ENCODE measurements around the gene E2F8.
A peak's percentile ranks its signal among the peaks of the same experiment; 100 is the strongest.
"Not testable (repeated sequence)": the region's sequence is repeated elsewhere in the genome, so short reads cannot be mapped to it uniquely, and the experiment has no call there.

Gene E2F8

GRCh38 chr11:19240420-19241259 lies at the start of gene E2F8:
TSS of gene E2F8 (minus strand) at chr11:19240945. CDS start at chr11:19240121, 824 bp downstream.
- DNase-seq: peak; percentile 92

GRCh38 chr11:19290356-19290755 lies 49.6 kb upstream of the E2F8 start:
- DNase-seq: no peak

GRCh38 chr11:19288256-19288655 lies 47.5 kb upstream of the E2F8 start:
- DNase-seq: no peak

- DNase-seq: no peak
Measured at GRCh38 chr11:19286411-19286810, 45.7 kb upstream of the E2F8 start.

- DNase-seq: no peak
Measured at GRCh38 chr11:19284881-19285280, 44.1 kb upstream of the E2F8 start.

- DNase-seq: no peak
Measured at GRCh38 chr11:19283991-19284390, 43.2 kb upstream of the E2F8 start.

GRCh38 chr11:19281555-19281954 lies 40.8 kb upstream of the E2F8 start:
- DNase-seq: no peak

GRCh38 chr11:19281041-19281440 lies 40.3 kb upstream of the E2F8 start:
- no peak for DNase-seq

GRCh38 chr11:19279451-19279850 lies 38.7 kb upstream of the E2F8 start:
- no peak for DNase-seq

- no peak for DNase-seq
Measured at GRCh38 chr11:19276859-19277808, 36.4 kb upstream of the E2F8 start.

GRCh38 chr11:19275496-19275895 lies 34.8 kb upstream of the E2F8 start:
- no peak for DNase-seq

- DNase-seq: not testable (repeated sequence)
Measured at GRCh38 chr11:19273219-19273618, 32.5 kb upstream of the E2F8 start.

- no peak for DNase-seq
Measured at GRCh38 chr11:19268909-19269308, 28.2 kb upstream of the E2F8 start.

- DNase-seq: no peak
Measured at GRCh38 chr11:19267567-19267966, 26.8 kb upstream of the E2F8 start.

GRCh38 chr11:19263333-19263732 lies 22.6 kb upstream of the E2F8 start:
- DNase-seq: no peak

- DNase-seq: peak; percentile 60
Measured at GRCh38 chr11:19259487-19260345, 19.0 kb upstream of the E2F8 start.

GRCh38 chr11:19258641-19259230 lies 18.0 kb upstream of the E2F8 start:
- no peak for DNase-seq

- not testable (repeated sequence) for DNase-seq
Measured at GRCh38 chr11:19254441-19254840, 13.7 kb upstream of the E2F8 start.

GRCh38 chr11:19253817-19254216 lies 13.1 kb upstream of the E2F8 start:
- no peak for DNase-seq

GRCh38 chr11:19253153-19253745 lies 12.5 kb upstream of the E2F8 start:
- DNase-seq: no peak

GRCh38 chr11:19252394-19253152 lies 11.8 kb upstream of the E2F8 start:
- no peak for DNase-seq

All from NCI-H1048 (cell line).